Stimulated activated CD8-positive, alpha-beta memory T cell treated with anti-CD3 and anti-CD28 coated beads, Interleukin-7, amount 100 ng/mL, for 4 hours (primary cell): ENCODE measurements around the gene DCT.
A peak's percentile ranks its signal among the peaks of the same experiment; 100 is the strongest.

Experiments used
- DNase-seq, 2 donors: peaks; one replicate each; pipeline ENCODE4 v3.0.0-alpha.2; 2020; ENCODE audit warnings: low read depth in 2 of 2

Gene DCT

DNA sequence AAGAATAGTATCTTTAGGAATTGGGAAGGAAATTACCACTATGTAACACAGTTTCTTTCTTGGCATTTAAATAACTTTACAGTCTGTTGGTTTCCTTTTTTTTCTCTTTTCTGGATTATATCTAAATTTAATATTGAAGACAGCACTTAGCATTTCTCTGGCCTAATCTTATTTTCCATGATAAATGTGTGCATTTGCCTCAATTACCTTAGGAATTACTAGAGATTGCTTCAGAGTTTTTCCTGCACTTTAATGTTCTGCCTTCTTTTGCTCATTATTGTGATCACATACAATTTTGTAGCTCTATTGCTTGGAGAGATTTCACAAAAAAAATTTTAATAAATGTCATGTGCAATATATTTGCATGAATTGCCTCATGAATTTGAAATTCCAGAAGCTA is 25.1 kb downstream of the DCT start:
- DNase-seq = no peak

DNA sequence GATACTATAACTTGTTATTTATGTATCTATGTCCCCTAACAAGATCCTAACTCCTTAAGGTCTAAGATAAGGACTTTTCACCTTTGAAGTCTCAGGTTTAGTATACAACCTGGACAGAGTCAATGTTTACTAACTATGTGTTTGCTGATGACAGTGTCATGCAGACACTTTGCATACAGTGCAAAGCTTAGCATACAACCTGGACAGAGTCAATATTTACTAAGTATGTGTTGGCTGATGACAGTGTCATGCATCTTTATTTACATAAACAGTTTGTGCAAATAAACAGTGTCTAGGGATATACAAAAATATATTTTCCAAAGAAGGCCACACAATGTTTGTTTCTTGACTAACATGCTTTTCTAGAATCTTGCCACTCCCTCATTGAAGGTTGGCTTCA is 34.7 kb downstream of the DCT start:
- DNase-seq = no peak

DNA sequence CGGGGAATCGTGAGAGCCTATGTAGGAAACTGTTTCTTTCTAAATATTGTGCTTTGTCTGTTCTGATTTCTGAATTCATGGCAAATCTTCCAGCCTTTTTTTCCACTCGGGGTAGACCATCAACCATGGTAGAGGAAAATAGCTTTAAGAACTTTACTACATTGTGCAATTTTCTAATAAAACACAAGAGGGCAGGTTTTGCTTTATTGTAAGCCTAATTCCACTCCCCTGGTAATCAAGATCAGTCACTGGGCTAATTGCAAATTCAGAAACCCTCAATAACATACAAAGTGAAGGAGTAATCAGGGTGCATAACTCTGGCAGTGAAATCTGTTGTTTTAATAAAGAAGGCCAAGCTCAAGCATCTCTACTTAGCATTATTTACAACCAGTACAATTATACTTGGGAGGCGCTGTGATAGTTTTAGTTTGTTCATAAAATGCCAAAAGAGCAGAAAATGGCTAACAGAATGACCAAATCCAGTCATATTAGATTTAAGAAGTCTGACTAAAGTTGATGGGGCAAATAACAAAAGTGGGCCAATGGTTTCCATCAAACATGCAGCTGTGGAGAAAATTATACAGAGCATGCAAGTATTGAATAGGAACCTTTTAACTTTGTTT is 43.8 kb downstream of the DCT start:
- DNase-seq = no peak

DNA sequence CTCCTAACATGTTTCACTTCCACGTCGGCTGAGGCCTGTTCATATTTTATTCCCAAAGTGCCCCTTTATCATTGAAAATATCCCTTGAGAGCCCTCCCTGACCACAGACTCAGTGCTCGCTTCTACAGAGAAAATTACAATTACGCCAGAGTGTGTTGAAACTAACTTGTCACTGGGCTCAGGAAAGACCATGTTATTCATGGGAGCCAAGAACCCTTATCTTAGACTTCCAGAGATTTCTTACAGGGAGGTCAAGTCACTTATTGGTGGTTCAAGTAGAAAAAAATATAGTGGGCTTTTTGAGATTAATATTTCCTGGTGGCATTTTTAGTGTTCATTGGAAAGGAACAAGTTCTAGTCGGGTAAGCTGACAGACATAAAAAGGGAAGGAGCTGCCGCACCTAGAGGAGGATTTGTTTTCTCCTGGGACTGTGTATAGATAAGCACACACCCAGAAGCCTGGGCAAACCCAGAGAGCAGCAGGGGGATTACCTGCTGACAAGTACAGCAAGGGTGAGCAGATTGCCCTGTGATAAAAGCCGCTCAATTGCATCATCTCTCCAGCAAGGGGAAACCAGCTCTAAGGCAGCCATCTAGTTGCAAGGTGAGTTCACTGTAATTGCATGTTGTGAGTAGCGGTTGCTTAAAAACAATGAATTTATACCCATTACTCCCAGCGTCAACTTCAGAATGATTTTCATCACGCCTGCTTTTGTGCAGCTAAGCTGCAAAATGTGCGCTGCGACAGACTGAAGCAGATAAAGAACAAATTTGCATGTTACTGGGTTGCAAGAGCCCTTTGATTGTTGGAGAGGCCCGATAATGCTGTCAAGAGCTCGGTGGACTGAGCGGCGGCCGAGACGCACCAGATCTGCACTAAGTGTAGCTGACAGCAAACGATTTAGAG is 46.2 kb downstream of the DCT start:
- no peak for DNase-seq

DNA sequence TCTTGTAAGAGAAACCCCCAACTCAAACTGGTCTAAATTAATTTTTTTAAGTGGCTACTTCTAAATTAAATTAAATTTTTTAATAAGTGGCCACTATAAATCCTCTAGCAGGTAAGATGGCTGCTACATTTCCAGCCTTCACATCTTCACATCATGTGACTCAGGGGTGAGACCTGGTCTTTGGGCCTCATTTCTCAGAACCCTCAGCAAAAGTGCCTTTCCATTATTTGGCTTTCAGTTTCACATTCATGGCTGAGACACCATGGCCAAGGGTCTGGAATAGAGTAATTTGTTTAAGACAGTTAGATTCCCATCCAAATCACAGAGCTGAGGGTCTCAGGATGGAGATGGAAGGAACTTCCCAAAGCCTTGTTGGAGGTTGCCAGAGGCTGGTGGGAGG is 47.5 kb downstream of the DCT start:
- DNase-seq = no peak

DNA sequence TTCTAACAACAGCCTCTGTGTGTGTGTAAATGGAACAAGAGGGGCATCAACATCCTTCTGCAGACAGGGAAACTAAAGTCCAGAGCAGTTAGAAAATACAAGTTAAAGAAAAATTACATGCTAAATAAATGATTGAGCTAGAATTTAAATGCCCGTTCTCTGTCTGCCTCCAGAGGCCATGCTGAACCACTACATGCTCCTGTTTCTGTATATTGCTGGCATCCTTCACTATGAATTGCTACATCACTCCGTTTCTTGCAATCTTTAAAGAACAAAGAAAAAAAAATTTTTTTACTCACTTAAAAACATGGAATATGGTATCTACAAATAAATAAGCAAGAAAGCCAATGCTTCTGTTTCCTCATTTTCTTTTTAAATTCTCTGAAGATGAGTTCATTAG is 47.9 kb downstream of the DCT start:
- no peak for DNase-seq

DNA sequence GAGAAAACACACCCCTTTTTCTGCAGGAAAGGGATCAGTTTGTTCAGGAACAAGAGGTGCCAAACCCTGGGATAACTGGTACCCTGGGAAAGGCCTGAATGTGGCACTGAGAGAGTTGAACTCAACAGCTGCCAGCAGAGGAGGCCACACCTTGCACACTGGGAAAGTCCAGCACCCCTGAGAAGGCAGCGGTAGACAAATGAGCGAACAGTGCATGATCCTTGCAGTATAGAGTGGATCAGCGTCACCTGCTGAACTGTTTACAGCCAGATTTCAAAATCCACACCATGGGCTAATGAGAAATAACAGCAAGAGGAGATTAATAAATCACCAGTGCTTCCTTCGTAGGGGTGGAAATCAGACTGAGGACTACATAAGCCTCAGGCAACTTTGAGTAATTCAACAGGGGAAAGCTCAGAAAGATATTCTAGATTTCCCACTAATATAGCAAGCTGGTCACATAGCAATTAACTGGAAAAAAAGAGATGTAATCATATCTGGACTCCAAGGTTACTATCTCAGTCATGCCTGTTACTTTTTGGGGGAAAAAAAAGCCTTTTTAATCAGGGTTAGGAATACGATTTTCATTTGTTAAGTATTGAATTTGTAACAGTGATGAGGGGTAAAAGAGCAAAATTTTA is 52.0 kb downstream of the DCT start:
- no peak for DNase-seq

DNA sequence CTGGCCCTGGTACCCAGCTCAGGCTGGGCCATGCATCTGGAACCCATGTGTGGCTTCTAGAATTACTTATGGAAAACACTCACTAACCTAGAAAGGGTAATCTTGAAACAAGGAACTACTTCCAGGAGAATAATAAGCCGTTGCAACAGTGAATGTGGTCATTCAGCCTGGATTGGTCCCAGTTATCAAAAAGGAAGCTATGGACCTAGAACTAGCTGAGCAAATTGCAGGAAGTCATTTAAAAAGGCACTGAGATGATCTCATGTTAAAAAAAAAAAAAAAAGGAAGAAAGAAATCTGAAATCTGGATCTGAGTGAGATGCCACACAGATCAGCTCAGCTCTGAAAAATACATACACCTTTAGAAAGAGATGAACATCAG is 59.6 kb downstream of the DCT start:
- no peak for DNase-seq

DNA sequence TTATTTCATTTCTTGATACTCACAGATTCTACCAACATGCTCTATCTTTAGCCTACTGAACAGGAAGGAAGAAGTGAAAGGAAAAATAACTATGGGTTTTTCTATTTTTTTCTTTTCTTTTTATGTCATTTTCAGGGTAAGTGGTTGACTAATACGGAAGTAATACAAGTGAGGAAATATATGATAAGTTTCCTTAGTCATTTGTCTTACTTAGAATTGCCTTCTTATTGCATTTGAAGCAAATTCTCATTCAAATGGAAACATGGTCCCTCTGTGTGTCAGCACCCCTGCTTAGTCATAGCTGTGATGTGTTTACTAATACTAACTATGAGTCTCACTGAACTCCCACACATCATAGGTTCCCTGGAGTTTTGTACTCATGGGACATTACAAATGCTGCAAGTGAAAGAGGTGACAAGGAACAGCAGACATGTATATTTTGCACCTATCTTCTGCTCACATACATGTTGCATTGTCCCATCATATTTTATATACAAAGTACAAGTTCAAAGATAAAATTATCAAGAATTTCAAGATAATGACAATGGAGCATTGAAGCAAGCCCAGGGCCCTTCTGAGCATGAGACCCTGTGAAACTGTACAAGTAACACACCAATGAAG is 60.1 kb downstream of the DCT start:
- peak; percentile 14 to 50 for DNase-seq

DNA sequence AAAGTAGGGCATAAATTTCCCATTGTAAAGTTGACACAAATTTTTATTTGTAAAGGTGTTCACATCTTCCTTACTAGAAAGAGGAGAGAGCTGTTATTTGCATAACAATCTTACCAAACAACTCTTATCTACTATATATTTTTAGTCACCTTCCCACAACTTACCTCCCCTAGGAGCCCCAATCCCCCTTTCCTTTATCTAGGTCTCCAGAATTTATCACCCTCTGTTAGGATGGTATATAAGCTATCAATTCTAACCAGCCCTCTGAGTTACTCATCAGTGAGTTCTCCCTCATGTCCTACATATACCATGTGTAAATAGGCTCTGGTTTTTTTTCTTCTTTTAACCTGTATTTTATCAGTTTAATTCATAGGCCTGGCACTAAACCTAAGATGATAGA is 62.2 kb downstream of the DCT start:
- no peak for DNase-seq

DNA sequence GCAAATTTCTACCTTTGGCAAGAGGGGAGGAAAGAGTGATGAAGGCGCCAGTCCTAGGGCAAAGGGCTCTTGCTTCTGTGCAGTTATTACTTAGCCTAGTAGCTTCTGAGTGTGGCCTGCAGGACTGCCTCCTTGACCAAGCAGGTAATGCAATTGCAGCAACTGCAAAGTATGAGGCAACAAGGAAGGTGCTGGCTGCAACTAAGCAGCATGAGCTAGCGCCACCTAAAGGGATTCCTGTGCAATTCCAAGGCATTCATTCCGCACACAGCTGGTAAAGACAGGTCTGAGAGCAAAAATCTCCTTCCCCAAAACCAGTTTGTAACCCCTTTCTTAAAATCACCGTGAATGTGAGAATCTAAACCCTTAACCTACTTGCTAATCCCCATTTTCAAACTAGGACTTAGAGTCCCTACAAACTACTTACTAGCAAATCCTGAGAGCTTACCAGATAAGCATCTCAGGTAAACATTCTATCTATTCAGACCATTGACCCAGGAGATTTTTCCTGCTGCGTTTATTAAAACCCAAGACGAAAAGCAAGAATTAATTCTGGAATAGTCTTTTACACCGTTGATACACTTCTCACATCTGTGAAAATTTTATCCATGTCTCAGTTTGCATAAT is 62.9 kb downstream of the DCT start:
- DNase-seq = no peak

DNA sequence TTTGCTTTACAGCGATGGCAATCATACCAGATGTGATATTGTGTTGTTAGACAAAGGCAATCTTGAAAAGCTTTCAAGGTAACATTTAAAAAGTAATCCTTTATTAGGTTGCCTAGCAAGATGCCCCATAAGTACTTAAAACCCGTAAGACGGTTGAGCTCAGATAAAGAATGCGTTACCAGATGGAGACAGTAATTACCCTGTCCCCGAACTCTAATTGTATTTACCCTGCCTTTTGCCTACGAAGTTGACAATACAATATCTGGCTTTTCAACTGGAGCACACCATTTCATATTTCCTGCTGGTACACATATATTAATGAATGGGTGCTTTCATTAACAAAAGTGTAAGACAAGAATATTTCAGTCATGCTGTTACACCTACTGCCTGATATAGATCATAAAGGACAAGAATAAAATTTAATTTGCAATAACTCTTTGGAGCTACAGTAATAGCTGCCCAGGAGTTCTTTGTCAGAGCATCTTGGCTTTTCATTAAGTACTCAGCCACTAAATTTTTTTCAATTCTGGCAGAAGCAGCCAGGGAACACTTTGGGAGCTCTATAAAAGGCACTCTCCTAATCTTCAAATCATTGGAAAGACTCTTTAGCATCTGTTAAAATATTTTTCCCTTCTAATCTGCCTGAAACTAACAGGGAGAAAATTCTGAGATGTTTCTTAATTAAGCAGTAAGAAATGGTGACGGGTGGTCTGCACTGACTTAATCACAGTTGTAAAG is 63.8 kb downstream of the DCT start:
- DNase-seq = no peak

DNA sequence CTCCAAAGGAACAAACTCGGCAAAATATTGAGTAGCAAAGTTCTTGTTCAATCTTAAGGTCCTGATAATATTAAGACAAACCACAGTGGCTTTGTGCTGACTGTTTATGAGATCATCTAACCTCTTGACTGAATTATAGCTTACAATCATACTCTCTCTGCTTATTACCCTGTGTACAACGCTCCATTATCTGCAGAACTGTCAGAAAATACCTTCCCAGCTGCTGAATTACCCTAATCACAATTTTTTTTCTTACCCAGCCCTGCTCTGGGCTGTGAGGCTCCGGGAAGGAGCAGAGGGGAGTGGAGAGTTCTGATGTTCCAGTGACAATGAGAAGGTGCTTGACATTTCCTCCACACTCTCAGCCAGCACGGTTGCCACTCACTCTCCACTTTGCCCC is 64.8 kb downstream of the DCT start:
- no peak for DNase-seq

DNA sequence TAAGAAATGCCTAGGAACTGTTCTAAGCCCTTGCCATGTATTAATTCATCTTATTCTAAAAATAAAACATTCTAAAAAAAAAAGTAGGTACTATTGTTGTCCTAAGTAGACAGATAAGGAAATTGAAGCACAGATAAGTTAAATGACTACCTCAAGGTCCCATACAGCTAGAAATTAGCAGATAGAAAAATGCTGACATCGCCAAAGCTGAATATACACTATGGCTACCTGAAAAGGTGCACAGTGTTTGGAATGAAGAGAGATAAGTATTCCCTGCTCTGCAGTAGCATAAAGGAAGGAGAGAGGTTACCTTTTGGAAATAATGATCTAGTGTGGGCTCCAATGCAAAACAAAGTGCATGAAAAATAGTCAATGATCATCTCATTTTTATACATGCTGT is 65.3 kb downstream of the DCT start:
- no peak for DNase-seq

DNA sequence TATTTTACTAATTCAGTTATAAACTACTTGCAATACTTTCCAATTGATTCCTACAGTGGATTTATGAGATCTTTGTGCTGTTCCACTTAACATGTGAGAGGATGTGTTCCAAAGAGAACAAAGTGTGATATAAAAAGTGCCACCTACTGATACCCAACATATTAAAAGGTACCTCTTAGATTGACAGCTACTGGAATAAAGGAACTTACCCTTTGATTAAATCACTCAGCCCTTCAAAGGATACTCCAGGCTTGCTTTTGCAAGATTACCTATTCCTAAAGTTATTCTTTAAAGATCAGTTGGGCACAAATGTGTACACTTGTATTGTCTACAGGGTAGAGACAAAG is 65.9 kb downstream of the DCT start:
- DNase-seq = no peak

DNA sequence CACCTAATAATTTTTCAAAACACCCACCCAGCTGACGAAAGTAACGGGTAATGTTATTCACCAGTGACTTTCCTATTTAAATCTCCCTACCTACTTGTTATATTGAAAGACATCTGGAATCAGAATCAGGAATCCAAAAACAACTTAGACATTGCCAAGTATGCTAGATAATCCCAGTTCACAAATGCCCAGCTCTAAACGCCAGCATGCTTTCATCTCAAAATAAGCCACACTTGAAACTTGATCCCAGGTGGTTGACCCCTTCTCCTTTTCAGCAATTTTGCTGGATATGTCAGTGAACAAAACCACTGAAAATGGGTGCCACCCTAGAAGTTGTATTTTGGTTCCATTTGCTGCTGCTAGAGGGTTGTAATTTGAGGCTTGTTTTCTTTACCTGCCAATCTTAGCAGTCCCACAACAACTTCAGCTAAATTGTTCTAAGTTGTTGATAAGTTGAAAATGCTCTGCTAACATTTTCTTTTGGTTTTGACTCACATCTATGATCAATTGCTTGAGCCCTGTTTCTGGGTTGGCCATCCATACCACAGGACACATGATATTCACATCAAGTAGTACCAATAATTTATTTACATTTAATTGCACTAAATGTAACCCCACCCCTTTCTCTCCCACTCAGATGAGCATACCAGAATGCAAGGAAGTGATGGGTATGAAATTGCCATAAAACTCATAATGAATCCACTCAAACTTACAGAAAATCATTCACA is 66.4 kb downstream of the DCT start:
- no peak for DNase-seq

DNA sequence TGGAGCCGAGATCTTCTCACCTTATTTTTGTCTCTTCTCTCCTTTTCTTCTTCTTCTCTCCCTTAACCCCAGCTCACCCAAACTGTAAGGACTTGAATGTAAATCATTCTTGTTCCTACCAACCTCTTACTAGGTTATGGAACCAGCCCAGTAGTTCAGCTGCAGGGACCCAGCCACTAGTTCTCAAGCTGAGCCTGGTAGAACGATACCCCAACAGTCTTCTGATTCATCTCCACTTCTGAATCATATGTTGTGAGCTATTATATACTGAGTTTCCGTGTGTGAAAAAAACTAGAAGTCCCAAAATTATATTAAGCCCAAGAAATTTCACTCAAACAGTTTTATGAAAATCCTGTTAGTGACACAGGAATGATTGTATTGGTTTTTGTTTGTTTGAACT is 67.7 kb downstream of the DCT start:
- no peak for DNase-seq

DNA sequence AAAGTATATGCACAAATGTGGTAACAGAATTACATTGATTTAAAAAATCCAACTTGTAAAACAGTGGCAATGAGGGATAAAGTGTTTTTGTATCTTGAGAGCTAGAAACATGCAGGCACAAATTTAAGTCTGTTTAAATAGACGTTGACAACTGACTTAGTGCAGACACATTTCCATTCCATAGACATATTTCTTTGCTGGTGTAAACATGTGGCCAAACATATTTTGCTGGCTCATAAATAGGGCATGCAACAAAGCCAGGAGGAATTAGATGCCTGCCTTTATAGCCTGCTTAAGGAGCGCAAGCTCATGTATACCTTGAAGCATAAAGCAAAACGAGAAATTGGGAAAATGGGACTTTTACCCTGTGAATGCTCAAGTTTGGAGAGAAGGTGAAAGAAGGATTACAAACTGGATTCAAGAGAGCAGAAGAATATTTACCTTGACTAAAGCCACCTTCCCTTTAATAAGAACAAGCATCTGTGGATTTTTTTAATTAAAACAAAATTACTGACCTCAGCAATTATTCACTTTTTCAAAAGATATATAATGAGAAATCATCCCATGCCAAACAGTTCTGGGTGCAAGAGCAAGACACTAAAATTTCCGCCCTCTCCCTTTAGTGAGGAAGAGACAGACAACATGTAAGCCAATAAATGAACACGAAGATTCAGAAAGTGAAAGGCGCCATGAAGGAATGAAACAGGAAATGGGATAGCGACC is 71.0 kb downstream of the DCT start:
- DNase-seq = no peak

DNA sequence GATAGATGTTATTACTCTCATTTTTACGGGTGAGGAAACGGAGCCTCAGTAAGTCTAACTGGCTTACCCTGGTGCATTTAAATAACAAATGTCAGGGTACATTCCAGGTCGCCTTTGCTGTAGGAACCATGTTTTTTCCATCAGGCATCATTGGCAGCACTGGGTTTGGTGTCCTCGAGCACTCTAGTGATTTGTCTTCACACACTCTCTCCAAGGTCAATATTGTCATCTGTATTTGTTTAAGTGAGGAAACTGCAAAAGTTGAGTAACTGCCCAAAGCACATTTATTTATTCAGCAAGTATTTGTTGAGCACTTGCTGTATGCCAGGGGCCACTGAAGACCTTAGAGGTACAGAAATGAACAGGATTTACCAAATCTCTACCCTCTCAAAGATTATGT is 78.6 kb downstream of the DCT start:
- DNase-seq = no peak

DNA sequence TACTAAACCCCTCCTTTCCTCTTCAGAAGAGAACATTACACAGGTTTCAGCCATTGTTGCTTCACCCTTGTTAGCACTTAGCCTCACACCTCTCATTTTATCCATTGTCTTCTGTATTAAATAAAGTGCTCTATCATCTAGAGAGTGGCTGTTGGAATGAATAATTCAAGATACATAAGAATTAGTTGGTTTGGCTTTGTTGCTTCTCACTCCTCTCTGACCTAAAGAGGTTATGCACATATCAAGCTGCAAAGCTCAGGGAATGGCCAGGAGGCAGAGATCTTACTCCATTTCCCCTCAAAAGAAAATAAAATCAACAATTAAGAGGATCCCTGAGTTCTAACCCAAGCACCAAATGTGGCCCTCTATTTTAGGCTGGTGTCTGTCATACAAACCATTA is 79.7 kb downstream of the DCT start:
- no peak for DNase-seq
